Measurements from ENCODE around the gene CFAP58.

DNA sequence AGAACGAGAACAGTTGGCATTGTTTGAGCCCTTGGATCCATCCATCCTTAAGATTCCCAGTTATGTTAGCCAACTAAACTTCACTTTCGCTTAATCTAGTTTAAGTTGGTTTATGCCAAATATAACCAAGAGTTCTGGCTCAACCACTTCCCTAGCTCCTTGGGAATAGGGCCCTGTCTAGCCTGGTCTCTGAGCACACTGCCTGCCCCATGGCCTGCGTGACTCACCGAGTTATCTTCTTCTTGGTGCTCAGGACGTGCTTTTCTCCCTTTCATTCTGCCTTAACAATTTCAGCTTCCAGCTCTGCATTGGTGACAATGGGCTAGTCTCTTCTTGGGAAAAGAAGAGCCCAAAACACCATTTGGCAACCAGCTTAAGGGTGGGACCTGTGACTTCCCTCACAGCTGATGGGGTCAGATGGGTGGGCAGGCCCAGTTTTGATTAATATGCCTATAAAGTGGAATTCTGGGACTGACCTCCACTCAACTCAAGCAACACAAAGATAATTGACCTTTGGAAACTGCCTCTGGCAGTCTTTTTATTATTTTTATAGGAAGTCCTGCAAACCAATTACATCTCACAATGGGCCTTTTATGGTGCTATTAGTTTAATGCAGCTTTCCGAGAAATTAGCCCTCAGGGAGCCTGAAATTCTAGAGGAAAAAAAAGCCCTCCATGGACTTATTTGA is 126.4 kb downstream of the CFAP58 start:
- TF ChIP-seq, protein P1, sequence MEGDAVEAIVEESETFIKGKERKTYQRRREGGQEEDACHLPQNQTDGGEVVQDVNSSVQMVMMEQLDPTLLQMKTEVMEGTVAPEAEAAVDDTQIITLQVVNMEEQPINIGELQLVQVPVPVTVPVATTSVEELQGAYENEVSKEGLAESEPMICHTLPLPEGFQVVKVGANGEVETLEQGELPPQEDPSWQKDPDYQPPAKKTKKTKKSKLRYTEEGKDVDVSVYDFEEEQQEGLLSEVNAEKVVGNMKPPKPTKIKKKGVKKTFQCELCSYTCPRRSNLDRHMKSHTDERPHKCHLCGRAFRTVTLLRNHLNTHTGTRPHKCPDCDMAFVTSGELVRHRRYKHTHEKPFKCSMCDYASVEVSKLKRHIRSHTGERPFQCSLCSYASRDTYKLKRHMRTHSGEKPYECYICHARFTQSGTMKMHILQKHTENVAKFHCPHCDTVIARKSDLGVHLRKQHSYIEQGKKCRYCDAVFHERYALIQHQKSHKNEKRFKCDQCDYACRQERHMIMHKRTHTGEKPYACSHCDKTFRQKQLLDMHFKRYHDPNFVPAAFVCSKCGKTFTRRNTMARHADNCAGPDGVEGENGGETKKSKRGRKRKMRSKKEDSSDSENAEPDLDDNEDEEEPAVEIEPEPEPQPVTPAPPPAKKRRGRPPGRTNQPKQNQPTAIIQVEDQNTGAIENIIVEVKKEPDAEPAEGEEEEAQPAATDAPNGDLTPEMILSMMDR (IDR thresholded peaks at IDR 0.05; ENCODE audit: low read depth, low read length, missing input control) = no peak
- TF ChIP-seq RAD21 (IDR thresholded peaks at IDR 0.05) = no peak
- no peak for TF ChIP-seq TAF1 (conservative IDR thresholded peaks at IDR 0.05)
- TF ChIP-seq GABPA (IDR thresholded peaks at IDR 0.05 in 1 of 2, conservative IDR thresholded peaks at IDR 0.05 in 1 of 2) = no peak
- no peak for TF ChIP-seq JUND (IDR thresholded peaks at IDR 0.05)
- no peak for TF ChIP-seq HNF4A (conservative IDR thresholded peaks at IDR 0.05)
- TF ChIP-seq ATF3 (IDR thresholded peaks at IDR 0.05) = no peak
- no peak for TF ChIP-seq RXRA (IDR thresholded peaks at IDR 0.05)

All from liver (tissue), 3 donors.